ENCODE results near the gene ATAD5.
"Not testable (repeated sequence)": the region's sequence is repeated elsewhere in the genome, so short reads cannot be mapped to it uniquely, and the experiment has no call there.

ATAD5 gene, protein sequence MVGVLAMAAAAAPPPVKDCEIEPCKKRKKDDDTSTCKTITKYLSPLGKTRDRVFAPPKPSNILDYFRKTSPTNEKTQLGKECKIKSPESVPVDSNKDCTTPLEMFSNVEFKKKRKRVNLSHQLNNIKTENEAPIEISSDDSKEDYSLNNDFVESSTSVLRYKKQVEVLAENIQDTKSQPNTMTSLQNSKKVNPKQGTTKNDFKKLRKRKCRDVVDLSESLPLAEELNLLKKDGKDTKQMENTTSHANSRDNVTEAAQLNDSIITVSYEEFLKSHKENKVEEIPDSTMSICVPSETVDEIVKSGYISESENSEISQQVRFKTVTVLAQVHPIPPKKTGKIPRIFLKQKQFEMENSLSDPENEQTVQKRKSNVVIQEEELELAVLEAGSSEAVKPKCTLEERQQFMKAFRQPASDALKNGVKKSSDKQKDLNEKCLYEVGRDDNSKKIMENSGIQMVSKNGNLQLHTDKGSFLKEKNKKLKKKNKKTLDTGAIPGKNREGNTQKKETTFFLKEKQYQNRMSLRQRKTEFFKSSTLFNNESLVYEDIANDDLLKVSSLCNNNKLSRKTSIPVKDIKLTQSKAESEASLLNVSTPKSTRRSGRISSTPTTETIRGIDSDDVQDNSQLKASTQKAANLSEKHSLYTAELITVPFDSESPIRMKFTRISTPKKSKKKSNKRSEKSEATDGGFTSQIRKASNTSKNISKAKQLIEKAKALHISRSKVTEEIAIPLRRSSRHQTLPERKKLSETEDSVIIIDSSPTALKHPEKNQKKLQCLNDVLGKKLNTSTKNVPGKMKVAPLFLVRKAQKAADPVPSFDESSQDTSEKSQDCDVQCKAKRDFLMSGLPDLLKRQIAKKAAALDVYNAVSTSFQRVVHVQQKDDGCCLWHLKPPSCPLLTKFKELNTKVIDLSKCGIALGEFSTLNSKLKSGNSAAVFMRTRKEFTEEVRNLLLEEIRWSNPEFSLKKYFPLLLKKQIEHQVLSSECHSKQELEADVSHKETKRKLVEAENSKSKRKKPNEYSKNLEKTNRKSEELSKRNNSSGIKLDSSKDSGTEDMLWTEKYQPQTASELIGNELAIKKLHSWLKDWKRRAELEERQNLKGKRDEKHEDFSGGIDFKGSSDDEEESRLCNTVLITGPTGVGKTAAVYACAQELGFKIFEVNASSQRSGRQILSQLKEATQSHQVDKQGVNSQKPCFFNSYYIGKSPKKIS (N-terminal part only)

DNA sequence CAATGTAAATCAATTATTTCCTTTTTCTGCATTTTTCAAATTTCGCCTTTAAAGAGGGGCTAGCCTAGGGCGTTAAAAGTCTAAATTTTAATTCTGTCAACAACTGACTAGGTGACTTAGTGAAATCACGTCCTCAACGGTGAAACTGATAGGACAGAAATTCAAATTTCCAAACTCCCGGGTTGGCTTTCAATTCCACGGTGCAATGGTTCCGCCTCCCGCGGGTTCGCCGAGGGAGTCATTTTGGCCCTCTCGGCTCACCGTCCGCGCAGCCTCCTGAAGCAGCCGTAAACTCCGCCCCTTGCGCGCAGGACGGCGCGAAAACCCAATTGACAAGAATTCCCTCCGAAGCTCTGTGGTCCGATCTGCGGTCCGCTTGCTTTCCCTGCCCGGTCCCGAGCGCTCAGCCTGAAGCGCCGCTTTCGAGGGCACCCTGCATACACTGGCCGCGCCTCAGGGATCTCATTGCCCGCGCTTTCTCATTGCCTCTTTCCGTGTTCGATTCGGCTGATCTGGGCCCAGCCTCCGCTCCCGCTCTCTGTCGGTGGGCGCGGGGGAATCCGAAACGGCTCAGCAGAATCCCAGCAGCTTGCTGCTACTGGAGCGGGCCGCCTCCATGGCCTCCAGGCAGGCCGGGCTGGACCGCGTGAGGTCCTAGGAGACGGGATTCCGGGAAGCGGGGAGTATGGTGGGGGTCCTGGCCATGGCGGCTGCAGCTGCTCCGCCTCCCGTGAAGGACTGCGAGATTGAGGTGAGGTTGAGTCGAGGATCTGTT is at the start of gene ATAD5:
Gene ATAD5, plus strand, starts transcription at position 304 of the 775 bp plus-strand sequence. Its CDS starts 382 bp downstream, at position 686.
- peak; percentile 94 for DNase-seq

- DNase-seq = no peak
These were observed 49.6 kb upstream of the ATAD5 start for GRCh38 chr17:30782206-30782605.

GRCh38 chr17:30788918-30789317 is 42.8 kb upstream of the ATAD5 start:
- DNase-seq = no peak

DNA sequence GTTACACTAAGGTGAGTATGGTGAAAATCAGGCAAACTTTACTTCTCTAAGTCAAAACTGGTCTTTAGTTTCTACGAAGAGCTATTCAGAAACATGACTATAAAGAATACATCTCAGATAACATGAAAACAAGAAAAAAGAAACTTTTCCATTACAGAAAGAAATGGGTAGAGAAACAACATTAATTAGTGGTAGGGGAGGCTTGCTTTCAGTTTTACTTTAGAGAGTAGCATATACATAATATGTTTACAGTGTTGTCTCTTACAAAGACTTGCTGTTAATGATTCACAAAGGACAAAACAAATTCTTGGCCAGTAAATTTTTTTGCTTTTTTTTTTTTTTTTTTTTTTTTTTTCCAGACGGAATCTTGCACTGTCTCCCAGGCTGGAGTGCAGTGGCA is 41.5 kb upstream of the ATAD5 start:
- no peak for DNase-seq

DNA sequence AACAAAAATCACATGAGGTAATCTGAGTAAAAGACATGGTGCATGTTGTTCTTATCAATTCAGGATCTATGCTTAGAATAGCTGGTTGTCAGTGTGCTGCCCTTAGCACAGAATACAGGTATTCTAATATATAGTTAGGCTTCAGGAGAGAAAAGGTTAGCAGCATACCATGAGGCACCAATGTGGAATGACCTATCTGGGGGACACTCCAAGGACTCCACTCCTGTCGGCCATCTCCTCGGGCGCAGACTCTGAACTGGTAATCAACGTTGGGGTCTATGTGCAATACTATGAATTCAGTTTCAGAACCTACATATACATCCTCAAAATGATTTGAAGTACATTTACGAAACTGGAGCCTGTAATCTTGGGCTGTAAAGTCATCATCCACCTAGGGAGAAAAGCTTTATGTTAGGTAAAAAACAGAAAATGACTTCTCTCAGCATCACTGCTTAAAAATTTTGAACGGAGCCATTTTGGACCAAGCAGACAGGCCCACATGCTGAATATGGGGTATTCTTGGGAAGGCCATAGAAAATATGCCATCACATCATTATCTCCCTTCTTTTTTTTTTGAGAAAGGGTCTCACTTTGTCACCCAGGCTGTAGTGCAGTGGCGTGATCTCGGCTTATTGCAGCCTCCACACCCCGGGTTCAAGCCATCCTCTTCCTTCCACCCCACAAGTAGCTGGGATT is 38.3 kb upstream of the ATAD5 start:
- no peak for DNase-seq

DNA sequence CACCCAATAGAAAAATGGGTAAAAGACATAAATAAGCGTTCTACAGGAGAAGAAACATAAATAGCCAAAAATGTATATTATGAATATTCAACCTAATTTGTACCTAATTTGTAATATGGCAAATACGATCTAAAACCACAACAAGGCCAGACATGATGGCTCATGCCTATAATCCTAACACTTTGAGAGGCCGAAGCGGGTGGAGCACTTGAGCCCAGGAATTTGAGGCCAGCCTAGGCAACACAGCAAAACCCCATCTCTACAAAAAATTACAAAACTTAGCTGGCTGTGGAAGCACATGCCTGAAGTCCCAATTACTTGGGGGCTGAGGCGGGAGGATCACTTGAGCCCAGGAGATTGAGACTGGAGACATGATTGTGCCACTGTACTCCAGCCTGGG is 37.4 kb upstream of the ATAD5 start:
- DNase-seq = no peak

DNA sequence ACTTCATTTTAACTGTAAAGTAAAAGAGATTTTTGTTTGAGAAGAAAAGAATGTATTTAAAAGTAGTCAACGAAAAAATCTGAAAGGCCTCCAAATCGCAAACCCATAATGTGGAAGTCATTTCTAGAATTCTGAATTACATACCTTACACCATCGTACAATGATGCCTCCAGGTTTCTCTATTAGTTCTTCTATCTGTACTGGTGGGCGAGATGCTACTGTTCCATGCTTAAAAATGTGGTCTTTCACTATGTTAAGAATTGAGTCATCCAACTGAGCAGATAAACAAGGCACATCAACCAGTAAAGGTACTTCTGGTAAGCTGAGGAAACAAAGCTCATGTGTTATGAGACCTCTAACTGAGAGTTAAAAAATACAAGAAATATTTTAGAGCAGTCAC is 35.8 kb upstream of the ATAD5 start:
- no peak for DNase-seq

- DNase-seq = no peak
These were observed 30.1 kb upstream of the ATAD5 start for GRCh38 chr17:30801671-30802070.

DNA sequence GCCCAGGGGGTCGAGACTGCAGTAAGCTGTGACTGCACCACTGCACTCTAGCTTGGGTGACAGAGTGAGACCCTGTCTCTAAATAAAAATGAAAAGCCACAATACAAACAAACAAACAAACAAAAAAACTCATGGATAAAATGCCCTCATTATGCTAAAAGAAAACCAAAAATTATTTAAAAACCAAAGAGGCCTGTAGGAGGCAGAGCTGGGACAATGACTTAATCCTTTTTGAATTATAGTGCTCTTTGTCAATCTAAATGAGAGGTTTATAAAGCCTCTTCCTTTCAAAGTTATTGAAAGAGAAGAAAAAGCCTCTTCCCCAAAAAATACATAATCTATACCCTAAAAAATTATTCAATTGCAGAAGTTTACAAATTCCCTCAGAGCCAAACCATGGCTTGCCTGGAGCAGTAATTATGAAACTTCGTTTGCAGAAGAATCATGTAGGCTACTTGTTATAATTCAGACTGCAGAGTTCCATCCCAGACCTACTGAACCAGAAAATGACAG is 25.8 kb upstream of the ATAD5 start:
- DNase-seq = no peak

DNA sequence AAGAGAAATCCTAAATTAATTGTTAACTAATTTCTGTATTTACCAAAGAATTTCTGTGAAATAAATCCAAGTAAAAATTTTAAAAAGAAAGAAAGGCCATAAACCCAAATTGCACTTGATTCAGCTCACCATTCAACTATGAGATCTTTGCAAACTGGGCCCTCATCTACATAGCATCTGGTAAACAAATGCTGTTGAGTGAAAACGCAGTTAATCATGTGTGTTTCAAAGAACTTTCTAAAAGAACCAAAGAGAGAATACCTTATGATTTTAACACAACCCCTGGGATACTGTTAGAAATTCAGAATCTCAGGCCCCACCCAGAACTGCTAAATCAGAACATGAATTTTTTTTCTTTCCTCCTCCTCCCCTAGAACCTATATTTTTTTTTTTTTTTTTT is 23.9 kb upstream of the ATAD5 start:
- DNase-seq = no peak

DNA sequence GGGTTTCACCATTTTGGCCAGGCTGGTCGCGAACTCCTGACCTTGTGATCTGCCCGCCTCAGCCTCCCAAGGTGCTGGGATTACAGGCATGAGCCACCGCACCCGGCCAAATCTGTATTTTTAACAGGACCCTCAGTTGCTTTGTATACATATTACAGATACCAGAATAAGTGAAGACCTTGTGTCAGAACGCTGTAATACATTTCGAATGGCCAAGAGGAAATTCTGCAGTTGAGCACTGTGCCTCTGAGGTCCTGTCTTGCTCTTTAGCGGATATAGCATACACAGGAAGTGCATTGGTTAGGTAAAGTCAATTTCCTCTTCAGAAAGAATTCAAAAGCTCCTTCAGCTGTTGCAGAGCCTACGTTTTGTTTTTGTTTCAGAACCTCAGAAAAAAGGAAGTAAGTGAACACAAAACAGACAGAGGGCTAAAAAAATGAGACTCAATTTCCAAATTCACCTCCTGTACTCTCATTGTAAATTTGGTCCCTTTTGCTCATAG is 22.9 kb upstream of the ATAD5 start:
- DNase-seq = no peak

- no peak for DNase-seq
These were observed 21.9 kb upstream of the ATAD5 start for GRCh38 chr17:30809867-30810266.

DNA sequence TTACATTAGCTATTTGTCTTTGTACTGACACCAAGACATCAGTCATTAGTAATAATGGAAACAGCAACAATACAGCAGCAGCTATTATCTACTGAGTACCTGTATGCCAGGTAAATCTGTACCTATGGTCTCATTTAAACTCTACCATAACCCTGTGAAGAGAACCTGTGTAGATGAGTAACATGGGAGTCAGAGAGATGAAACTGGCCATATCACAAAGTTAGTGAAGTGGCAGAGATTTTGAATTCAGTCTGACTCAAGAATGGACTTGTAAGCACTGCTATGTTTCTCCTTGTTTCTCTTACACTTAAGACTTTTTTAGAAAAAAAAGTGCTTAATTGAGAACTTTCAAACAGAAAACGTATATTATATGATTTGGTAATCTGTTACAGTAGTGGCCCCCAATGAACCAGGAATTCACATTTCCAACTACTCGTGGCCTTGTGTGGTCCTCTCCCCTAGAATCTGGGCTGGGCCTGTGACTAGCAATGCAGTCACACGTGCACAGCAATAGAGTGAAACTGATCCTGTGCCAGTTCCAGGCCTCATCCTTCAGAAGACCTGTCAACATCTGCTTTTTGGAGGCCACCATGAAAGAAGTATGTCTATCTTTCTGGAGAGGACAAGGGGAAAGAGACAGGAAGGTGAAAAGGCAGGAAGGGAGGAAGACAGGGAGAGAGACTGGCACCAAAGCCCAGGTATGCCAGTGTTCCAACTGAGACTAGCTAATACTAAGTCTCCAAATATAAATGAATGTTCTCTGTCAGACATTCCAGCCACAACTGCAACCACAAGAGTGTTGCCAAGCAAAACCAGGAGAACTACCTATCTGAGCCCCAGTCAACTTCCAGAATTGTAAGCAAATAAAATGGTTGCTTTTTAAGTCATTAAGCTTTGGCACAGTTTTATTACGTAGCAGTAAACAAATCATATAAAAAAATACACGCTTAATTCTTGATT is 19.3 kb upstream of the ATAD5 start:
- no peak for DNase-seq

GRCh38 chr17:30814236-30814635 is 17.5 kb upstream of the ATAD5 start:
- DNase-seq = not testable (repeated sequence)

DNA sequence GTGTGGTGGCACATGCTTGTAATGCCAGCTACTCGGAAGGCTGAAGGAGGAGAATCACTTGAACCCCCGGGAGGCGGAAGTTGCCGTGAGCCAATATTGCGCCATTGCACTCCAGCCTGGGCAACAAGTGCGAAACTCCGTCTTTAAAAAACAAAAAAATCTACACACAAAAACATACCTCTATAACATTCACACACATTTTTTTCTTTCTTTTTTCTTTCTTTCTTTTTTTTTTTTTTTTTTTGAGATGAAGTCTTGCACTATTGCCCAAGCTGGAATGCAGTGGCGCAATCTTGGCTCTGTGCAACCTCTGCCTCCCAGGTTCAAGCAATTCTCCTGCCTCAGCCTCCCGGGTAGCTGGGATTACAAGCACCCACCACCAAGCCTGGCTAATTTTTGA is 16.9 kb upstream of the ATAD5 start:
- not testable (repeated sequence) for DNase-seq

DNA sequence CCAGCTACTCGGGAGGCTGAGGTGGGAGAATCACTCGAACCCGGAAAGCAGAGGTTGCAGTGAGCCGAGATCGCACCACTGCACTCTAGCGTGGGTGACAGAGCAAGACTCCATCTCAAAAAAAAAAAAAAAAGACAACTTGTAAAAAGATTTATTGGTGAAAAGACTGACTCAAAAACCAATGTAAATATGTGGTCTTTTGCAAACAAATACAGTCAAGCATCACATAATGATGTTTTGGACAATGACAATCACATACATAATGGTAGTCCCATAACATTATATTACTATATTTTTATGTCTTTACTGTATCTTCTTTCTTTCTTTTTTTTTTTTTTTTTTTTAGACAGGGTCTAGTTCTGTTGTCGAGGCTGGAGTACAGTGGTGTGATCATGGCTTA is 15.6 kb upstream of the ATAD5 start:
- DNase-seq = no peak

- DNase-seq = no peak
These were observed 11.6 kb upstream of the ATAD5 start for GRCh38 chr17:30819971-30820705.

- no peak for DNase-seq
These were observed 9.7 kb upstream of the ATAD5 start for GRCh38 chr17:30821871-30822723.
